Hepatocyte (in vitro differentiated cells): Measurements from ENCODE around the gene TXNDC11. TPM values are rescaled to one million over a fixed set of nuclear protein-coding genes. Genes with fewer than 3 reads are reported as not detected.

Experiments
- DNase-seq: peaks from one replicate; pipeline ENCODE4 v3.0.0-alpha.2; 2016; ENCODE audit warnings: low spot score
- H2AFZ ChIP-seq: fragments of 200-600 bp; sonication (generic); 2 replicates; pipeline ENCODE4 v1.6.0; 2016; ENCODE audit warnings: antibody characterized with exemption, mild to moderate bottlenecking
- H3K27ac ChIP-seq: fragments of 200-600 bp; sonication (generic); 2 replicates; pipeline ENCODE4 v1.5.1; 2016; ENCODE audit warnings: mild to moderate bottlenecking
- H3K27me3 ChIP-seq: fragments of 200-600 bp; sonication (generic); 2 replicates; pipeline ENCODE4 v1.6.1; 2016
- H3K36me3 ChIP-seq: fragments of 200-600 bp; sonication (generic); replicated peaks from 2 replicates; pipeline ENCODE4 v1.5.1; 2016; ENCODE audit warnings: low read depth; ENCODE audit not compliant: insufficient read depth
- H3K4me1 ChIP-seq: fragments of 200-600 bp; sonication (generic); 2 replicates; pipeline ENCODE4 v1.5.1; 2016; ENCODE audit warnings: mild to moderate bottlenecking, moderate library complexity; ENCODE audit not compliant: insufficient read depth
- H3K4me2 ChIP-seq: fragments of 200-600 bp; sonication (generic); 2 replicates; pipeline ENCODE4 v1.6.0; 2016
- H3K4me3 ChIP-seq: fragments of 200-600 bp; sonication (generic); 2 replicates; pipeline ENCODE4 v1.5.1; 2016; ENCODE audit warnings: mild to moderate bottlenecking
- H3K79me2 ChIP-seq: fragments of 200-600 bp; sonication (generic); 2 replicates; pipeline ENCODE4 v1.6.0; 2017; ENCODE audit warnings: mild to moderate bottlenecking
- H3K9me2 ChIP-seq: fragments of 200-600 bp; sonication (generic); replicated peaks from 2 replicates; pipeline ENCODE4 v1.6.0; 2017; ENCODE audit warnings: mild to moderate bottlenecking; ENCODE audit not compliant: insufficient read depth
- H3K9me3 ChIP-seq: fragments of 200-600 bp; sonication (generic); 2 replicates; pipeline ENCODE4 v1.5.1; 2016; ENCODE audit warnings: low read depth, mild to moderate bottlenecking
- H4K20me1 ChIP-seq: fragments of 200-600 bp; sonication (generic); 2 replicates; pipeline ENCODE4 v1.6.0; 2016; ENCODE audit warnings: mild to moderate bottlenecking; ENCODE audit not compliant: insufficient read depth, poor library complexity, severe bottlenecking
- EZH2 ChIP-seq: fragments of 200-600 bp; sonication (generic); IDR thresholded peaks from 2 replicates; pipeline ENCODE4 v1.6.1; 2016; ENCODE audit warnings: antibody characterized with exemption, mild to moderate bottlenecking, borderline replicate concordance
- EZH2phosphoT487 ChIP-seq: fragments of 200-600 bp; sonication (generic); IDR thresholded peaks from one replicate; pipeline ENCODE4 v1.6.1; 2018; ENCODE audit warnings: antibody characterized with exemption, mild to moderate bottlenecking, low read depth, moderate library complexity; ENCODE audit not compliant: unreplicated experiment, severe bottlenecking
- WGBS: methylation state at CpG from one replicate; pipeline ENCODE4 v1.1.6; 2016; ENCODE audit warnings: low lambda C conversion rate; ENCODE audit errors: missing lambda C conversion rate; 5-methylcytosine and 5-hydroxymethylcytosine counted together
- polyA plus RNA-seq: library from polyadenylated mRNA; unstranded; fragments of >200 nt; fragmentation: Nextera tagmentation; extraction: Ambion mirVana; gene quantifications from 2 replicates; pipeline ENCODE4 v1.2.1, GENCODE V29; 2016
- small RNA-seq: library from RNA; depleted of rRNA; stranded (forward); fragments of <200 nt; gene quantifications from one replicate; pipeline ENCODE3, GENCODE V24; 2014
- total RNA-seq: library from RNA; depleted of rRNA; stranded (reverse); fragments of >200 nt; gene quantifications from 2 replicates; pipeline ENCODE4 v1.2.3, GENCODE V29; 2014
- TF ChIP-seq, protein P1 (sequence below): fragments of 200-600 bp; sonication (generic); IDR thresholded peaks from 2 replicates; pipeline ENCODE4 v1.5.1; 2016; ENCODE audit warnings: antibody characterized with exemption, mild to moderate bottlenecking; ENCODE audit not compliant: poor library complexity

Gene TXNDC11
- total and polyA plus RNA-seq, 2 experiments from 2014 or later, result 58.5 to 59.4 TPM

- no peaks in the 10 kb centered on the region for H3K9me2 ChIP-seq
- H3K27ac ChIP-seq, result no peak overlapping the region
- no peak for TF ChIP-seq EZH2phosphoT487
- no peak for TF ChIP-seq EZH2
- TF ChIP-seq, protein P1, sequence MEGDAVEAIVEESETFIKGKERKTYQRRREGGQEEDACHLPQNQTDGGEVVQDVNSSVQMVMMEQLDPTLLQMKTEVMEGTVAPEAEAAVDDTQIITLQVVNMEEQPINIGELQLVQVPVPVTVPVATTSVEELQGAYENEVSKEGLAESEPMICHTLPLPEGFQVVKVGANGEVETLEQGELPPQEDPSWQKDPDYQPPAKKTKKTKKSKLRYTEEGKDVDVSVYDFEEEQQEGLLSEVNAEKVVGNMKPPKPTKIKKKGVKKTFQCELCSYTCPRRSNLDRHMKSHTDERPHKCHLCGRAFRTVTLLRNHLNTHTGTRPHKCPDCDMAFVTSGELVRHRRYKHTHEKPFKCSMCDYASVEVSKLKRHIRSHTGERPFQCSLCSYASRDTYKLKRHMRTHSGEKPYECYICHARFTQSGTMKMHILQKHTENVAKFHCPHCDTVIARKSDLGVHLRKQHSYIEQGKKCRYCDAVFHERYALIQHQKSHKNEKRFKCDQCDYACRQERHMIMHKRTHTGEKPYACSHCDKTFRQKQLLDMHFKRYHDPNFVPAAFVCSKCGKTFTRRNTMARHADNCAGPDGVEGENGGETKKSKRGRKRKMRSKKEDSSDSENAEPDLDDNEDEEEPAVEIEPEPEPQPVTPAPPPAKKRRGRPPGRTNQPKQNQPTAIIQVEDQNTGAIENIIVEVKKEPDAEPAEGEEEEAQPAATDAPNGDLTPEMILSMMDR, result no peak
- H3K9me3 ChIP-seq, result no peaks in the 10 kb centered on the region
- peaks cover 30% of the 10 kb centered on the region for H3K4me1 ChIP-seq
- H3K4me2 ChIP-seq, result no peak overlapping the region
- 91% methylated on average over 7 of the region's 7 CpGs for WGBS
- no peak for DNase-seq
- no peaks in the 10 kb centered on the region for H3K79me2 ChIP-seq
- no peak overlapping the region for H3K4me3 ChIP-seq
- H2AFZ ChIP-seq, result no peak overlapping the region
- no peaks in the 10 kb centered on the region for H3K36me3 ChIP-seq
- no peaks in the 10 kb centered on the region for H3K27me3 ChIP-seq
- H4K20me1 ChIP-seq, result no peaks in the 10 kb centered on the region
These were observed 111.4 kb downstream of the TXNDC11 start for GRCh38 chr16:11631214-11631613.

- peaks cover 29% of the 10 kb centered on the region for H3K4me1 ChIP-seq
- WGBS, result 91% methylated on average over 6 of the region's 6 CpGs
- H3K27me3 ChIP-seq, result no peaks in the 10 kb centered on the region
- no peak overlapping the region for H3K27ac ChIP-seq
- H4K20me1 ChIP-seq, result no peaks in the 10 kb centered on the region
- TF ChIP-seq, protein P1, result no peak
- no peak for TF ChIP-seq EZH2
- no peak for TF ChIP-seq EZH2phosphoT487
- no peaks in the 10 kb centered on the region for H3K36me3 ChIP-seq
- no peak overlapping the region for H2AFZ ChIP-seq
- no peak overlapping the region for H3K4me3 ChIP-seq
- no peaks in the 10 kb centered on the region for H3K9me2 ChIP-seq
- H3K9me3 ChIP-seq, result no peaks in the 10 kb centered on the region
- no peak overlapping the region for H3K4me2 ChIP-seq
- H3K79me2 ChIP-seq, result no peaks in the 10 kb centered on the region
- DNase-seq, result no peak
These were observed 111.9 kb downstream of the TXNDC11 start for GRCh38 chr16:11630768-11631056.

DNA sequence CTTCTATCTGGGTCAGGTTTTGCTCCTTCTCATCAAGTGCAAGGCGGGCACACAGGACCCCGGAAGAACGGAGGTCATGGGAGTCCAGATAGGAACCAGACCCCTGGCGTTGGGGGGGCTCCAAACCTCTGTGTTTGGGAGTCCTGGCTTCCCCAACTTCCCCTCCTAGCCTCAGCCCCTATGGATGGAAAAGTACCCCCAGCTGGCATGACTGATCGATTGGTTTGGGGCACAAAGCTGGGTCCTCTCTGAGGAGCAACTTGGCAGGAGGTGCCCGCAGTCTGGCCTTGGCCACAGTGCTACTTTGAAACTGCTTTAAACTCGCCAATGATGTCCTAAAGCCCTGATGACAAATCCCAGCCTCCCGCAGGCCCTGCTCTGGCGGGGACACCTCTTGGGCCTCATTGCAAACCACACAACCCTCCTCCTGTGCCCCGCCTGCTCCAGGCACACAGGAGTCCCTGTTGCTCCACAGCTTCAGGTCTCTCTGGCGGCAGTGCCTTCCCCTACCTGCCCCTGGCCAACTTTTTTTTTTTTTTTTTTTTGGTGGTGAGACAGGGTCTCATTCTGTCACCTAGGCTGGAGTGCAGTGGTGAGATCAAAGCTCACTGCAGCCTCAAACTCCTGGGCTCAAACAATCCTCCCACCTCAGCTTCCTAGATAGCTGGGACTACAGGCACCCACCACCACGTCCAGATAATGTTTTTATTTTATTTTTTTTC, 112.5 kb downstream of the TXNDC11 start:
- no peaks in the 10 kb centered on the region for H4K20me1 ChIP-seq
- no peaks in the 10 kb centered on the region for H3K9me2 ChIP-seq
- no peak overlapping the region for H3K4me3 ChIP-seq
- no peaks in the 10 kb centered on the region for H3K9me3 ChIP-seq
- H2AFZ ChIP-seq, result no peak overlapping the region
- H3K27ac ChIP-seq, result peak overlapping the region; percentile 40
- no peaks in the 10 kb centered on the region for H3K36me3 ChIP-seq
- no peaks in the 10 kb centered on the region for H3K27me3 ChIP-seq
- H3K4me2 ChIP-seq, result no peak overlapping the region
- no peaks in the 10 kb centered on the region for H3K79me2 ChIP-seq
- 86% methylated on average over 12 of the region's 12 CpGs for WGBS
- no peak for TF ChIP-seq EZH2phosphoT487
- TF ChIP-seq EZH2, result no peak
- TF ChIP-seq, protein P1, result no peak
- H3K4me1 ChIP-seq, result peaks cover 24% of the 10 kb centered on the region
- no peak for DNase-seq

Small RNAs within 50 kb of the gene (small RNA-seq; reads per million reads assigned to genes)
- gene RF00017, result not detected

Other genes with a start within 250 kb of the TXNDC11 start
- gene LITAF, start 155.9 kb downstream of the TXNDC11 start, total RNA-seq, result 65.6 and 78.9 TPM in 2 replicates
- 119 and 134 TPM in 2 replicates for gene LITAF, start 155.9 kb downstream of the TXNDC11 start, polyA plus RNA-seq
- 18.8 and 18.9 TPM in 2 replicates for gene SNN, start 74.4 kb downstream of the TXNDC11 start, total RNA-seq
- gene SNN, start 74.4 kb downstream of the TXNDC11 start, polyA plus RNA-seq, result 16.4 and 16.7 TPM in 2 replicates
- 38.0 and 40.3 TPM in 2 replicates for gene ZC3H7A, start 54.4 kb upstream of the TXNDC11 start, total RNA-seq
- 34.1 and 34.9 TPM in 2 replicates for gene ZC3H7A, start 54.4 kb upstream of the TXNDC11 start, polyA plus RNA-seq
- gene RSL1D1, start 108.7 kb upstream of the TXNDC11 start, total RNA-seq, result 138 and 162 TPM in 2 replicates
- gene RSL1D1, start 108.7 kb upstream of the TXNDC11 start, polyA plus RNA-seq, result 138 and 142 TPM in 2 replicates
- 79.2 and 83.8 TPM in 2 replicates for gene GSPT1, start 173.1 kb upstream of the TXNDC11 start, total RNA-seq
- 105 and 109 TPM in 2 replicates for gene GSPT1, start 173.1 kb upstream of the TXNDC11 start, polyA plus RNA-seq
- gene NPIPB2, start 199.2 kb upstream of the TXNDC11 start, total RNA-seq, result 5.5 and 5.8 TPM in 2 replicates
- gene NPIPB2, start 199.2 kb upstream of the TXNDC11 start, polyA plus RNA-seq, result 12.2 and 15.4 TPM in 2 replicates
- not detected in 2 replicates for gene TNFRSF17, start 222.4 kb upstream of the TXNDC11 start, total RNA-seq
- gene TNFRSF17, start 222.4 kb upstream of the TXNDC11 start, polyA plus RNA-seq, result not detected in 2 replicates
- 5.3 and 7.5 TPM in 2 replicates for gene SNX29, start 233.9 kb upstream of the TXNDC11 start, total RNA-seq
- 17.4 and 23.9 TPM in 2 replicates for gene SNX29, start 233.9 kb upstream of the TXNDC11 start, polyA plus RNA-seq